Measurements from ENCODE around the gene PRDX1.
"Not testable (repeated sequence)": the region's sequence is repeated elsewhere in the genome, so short reads cannot be mapped to it uniquely, and the experiment has no call there.

Gene PRDX1

DNA sequence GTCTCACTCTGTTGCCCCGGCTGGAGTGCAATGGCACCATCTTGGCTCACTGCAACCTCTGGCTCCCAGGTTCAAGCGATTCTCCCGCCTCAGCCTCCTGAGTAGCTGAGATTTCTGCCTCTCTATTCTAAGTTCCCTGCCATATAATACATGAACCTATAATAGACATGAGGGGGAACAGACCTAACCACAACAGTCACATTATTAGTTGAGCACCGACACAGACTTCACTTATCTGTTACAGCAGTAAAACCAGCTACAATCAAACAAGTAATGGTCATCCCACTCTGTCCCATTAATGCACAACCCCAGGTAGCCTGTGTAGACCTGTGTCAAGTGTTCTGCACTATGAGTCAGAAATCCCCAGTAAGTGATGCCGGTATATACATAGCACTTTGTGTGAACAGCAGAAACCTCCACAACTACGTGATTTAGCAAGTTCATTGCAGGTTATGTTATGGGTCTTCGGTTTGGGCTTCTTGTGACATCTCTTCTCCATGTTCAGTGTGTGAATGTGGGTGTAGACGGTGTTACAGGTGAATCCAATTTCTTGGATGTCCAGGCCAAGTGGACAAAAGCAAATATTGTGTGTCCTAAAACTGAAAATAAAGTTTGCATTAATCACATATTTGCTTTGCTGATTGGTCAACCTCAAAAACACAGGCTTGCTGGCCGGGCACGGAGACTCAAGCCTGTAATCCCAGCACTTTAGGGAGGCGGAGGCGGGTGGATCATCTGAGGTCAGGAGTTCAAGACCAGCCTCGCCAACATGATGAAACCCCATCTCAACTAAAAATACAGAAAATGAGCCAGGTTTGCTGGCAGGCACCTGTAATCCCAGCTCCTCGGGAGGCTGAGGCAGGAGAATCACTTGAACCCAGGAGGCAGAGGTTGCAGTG lies 18.0 kb downstream of the PRDX1 start:
- DNase-seq (ENCODE audit: low spot score), result no peak

- DNase-seq (ENCODE audit: low spot score), result no peak
Measured at GRCh38 chr1:45501505-45501859, 20.2 kb downstream of the PRDX1 start.

DNA sequence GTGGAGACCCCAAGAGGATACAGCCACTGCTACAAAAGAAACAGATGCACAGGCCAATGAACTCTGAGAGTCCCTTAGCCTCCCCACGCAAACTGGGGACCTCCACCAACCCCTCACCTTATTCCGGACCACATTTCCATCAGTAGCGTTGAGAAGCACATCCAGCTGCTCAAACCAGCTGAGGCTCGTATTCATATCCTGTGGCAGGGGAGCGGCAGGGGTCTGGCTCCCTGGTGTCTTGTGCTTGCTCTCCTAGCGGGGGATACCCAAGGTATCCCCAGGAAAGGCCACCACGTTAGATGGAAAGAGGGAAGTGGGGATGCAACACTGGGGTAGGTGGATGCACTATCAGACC lies 22.3 kb downstream of the PRDX1 start:
- DNase-seq (ENCODE audit: low spot score), result no peak

- DNase-seq (ENCODE audit: low spot score), result no peak
Measured at GRCh38 chr1:45498279-45498678, 23.4 kb downstream of the PRDX1 start.

DNA sequence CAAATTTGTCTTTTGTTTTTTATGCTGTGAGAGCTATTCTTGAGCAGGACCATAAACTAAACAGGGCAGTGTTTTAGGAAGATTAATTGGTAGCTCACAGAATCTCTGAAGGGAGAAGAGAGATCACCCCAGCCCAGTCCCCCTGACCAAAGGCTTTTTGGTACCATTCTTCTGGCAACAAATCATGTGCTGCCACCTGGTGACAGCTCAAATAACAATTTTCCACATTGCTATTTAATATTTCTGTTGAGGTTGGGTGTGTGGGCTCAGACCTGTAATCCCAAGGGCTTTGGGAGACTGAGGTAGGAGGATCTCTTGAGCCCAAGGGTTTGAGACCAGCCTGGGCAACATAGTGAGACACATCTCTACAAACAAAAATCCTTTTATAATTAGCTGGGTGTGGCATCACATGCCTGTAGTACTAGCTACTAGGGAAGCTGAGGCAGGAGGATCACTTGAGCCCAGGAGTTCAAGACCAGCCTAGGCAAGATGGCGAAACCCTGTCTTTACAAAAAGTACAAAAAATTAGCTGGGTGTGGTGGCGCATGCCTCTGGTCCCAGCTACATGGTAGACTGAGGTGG lies 28.5 kb downstream of the PRDX1 start:
- DNase-seq (ENCODE audit: low spot score), result peak; percentile 52

DNA sequence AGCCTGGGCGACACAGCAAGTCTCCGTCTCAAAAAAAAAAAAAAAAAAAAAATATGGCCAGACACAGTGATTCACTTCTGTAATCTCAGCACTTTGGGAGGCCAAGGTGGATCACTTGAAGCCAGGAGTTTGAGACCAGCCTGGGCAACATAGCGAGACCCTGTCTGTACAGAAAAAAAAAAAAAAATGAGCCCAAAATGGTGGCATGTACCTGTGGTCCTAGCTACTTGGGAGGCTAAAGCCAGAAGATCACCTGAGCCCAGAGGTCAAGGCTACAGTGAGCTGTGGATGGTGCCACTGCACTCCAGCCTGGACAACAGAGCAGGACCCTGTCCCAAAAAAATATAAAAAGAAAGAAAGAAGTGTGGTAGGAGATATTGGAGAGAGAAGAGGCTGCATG lies 29.0 kb downstream of the PRDX1 start:
- no peak for DNase-seq (ENCODE audit: low spot score)

DNA sequence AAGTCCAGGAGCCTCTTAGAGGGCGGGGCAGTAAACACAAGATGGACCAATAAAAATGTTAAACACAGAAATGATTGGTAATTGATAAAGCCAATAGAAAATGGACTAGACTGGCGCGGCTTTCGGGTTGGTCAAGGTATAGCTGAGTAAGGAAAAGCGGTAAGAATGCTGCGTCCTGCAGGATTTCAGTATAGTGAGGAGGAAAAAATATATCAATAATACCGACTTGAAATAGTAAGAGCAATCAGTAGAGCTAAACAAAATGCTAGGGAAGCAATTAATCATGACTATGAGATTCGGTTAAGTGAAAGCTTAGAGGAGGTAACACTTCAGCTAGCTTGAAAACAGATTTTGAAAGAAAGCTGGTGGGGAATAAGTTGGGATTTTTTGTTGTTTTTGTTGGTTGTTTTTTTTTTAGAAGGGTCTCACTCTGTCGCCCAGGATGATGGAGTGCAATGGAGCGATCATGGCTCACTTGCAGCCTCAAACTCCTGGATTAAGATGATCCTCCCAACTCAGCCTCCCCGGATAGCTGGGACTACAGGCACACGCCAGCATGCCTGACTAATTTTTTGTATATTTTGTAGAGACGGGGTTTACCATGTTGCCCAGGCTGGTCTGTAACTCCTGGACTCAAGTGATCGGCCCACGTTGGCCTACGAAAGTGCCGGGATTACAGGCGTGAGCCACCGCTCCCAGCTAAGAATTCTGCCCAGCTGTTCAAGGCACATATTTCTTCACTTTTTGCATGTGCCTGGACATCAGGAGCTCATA lies 30.0 kb downstream of the PRDX1 start:
- DNase-seq (ENCODE audit: low spot score), result no peak

GRCh38 chr1:45490626-45491486 lies 30.8 kb downstream of the PRDX1 start, which contains the start of gene TESK2:
TESK2 (minus strand) TSS chr1:45491163; CDS start chr1:45457785, 33,378 bp downstream.
- DNase-seq (ENCODE audit: low spot score), result peak; percentile 98

DNA sequence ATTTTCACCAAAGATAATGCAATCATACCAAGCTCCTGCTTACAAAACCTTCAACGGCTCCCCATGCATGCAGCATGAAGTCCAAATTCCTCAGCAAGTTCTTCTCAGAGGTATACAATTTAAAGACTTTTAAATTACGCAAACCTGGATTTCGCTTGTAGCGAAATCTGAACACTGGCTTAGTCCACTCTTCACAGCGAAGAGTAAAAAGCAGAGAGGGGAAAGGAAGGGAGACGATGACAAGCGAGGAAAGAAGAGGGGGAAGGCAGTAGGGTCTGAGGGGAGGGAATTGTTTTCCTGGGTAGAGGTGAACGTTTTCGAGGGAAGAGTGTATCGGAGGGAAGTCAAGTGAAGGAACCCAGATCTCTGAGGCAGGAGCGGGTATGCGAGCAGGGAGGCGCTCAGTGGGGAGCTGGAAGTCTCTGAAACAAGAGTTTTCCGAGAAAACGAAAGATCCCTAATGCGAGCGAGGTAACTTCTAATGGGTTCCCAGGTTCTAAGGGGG lies 31.5 kb downstream of the PRDX1 start:
- peak; percentile 52 for DNase-seq (ENCODE audit: low spot score)

GRCh38 chr1:45489379-45489778 lies 32.3 kb downstream of the PRDX1 start:
- DNase-seq (ENCODE audit: low spot score), result not testable (repeated sequence)

GRCh38 chr1:45488666-45489377 lies 32.9 kb downstream of the PRDX1 start:
- DNase-seq (ENCODE audit: low spot score), result no peak

DNA sequence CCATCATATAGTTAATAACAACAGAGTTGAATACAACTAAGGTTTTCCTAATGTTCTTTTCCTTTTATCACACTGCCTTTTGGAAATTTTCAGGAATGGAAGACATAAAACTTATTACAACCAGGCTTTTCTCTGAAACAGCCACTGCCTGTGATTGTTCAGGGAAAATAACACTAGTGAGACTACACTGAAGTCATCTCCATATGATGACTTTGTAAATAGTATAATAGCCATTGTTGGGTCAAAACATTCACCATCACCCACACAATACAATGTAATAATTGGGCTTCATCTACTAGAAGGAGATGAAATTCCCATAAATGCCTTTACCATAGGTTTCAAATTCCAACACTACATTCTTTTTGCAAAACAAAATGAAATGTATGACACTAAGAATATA lies 35.7 kb downstream of the PRDX1 start:
- no peak for DNase-seq (ENCODE audit: low spot score)

DNA sequence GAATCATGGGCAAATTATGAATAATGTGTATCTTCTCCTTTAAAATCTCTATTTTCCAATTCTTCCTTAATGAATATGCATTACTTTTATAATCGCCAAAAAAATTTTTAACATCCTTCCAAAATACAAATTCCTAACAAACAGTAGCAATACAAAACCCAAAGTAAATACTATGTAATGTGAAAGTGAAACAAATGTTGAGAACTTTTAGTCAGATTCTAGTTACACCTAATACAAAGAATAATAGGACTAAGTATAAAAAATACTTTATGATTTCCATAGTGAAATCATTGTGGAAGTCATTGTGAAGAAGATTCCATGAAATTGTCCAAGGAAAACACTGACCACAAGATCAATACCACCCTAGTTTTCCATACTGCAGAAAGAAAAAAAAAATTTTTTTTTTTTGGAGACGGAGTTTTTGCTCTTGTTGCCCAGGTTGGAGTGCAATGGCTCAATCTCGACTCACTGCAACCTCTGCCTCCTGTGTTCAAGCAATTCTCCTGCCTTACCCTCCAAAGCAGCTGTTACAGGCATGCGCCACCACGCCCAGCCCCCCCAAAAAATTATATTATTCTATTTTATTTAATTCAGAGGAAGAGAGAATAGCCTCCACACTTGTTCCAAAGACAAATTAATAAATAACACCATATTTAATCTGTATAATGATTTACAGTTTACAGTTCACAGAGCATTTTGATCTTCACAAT lies 42.5 kb downstream of the PRDX1 start:
- no peak for DNase-seq (ENCODE audit: low spot score)

GRCh38 chr1:45478121-45478814 lies 43.4 kb downstream of the PRDX1 start:
- DNase-seq (ENCODE audit: low spot score), result no peak

- DNase-seq (ENCODE audit: low spot score), result no peak
Measured at GRCh38 chr1:45477646-45478045, 44.0 kb downstream of the PRDX1 start.

DNA sequence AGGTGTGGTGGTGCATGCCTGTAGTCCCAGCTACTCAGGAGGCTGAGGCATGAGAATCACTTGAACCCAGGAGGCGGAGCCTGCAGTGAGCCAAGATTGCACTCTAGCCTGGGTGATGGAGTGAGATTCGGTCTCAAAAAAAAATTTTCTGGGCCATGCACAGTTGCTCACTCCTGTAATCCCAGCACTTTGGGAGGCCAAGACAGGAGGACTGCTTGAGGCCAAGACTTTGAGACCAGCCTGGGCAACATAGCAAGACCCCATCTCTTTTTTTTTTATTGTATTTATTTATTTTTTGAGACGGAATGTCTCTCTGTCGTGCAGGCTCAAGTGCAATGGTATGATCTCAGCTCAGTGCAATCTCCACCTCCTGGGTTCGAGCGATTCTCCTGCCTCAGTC lies 47.5 kb downstream of the PRDX1 start:
- DNase-seq (ENCODE audit: low spot score), result not testable (repeated sequence)

DNA sequence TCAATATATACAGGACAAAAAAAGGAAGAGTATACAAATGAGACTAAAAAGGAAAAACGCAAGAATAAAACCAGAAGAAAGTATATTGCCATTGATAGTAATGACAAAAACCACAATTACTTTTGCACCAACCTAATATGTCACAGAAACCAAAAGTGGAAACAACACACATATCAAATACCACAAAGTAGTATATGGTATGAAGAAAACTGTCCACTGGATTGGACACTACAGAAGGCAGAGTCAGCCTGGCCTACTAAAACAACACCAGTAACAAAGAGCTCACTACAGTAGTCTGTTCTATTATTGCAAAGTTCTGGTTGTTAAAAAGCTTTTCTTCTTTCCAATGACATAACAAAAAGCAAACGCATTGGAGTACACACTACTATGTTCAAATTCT lies 48.4 kb downstream of the PRDX1 start:
- no peak for DNase-seq (ENCODE audit: low spot score)

- no peak for DNase-seq (ENCODE audit: low spot score)
Measured at GRCh38 chr1:45470306-45470798, 51.3 kb downstream of the PRDX1 start.

DNA sequence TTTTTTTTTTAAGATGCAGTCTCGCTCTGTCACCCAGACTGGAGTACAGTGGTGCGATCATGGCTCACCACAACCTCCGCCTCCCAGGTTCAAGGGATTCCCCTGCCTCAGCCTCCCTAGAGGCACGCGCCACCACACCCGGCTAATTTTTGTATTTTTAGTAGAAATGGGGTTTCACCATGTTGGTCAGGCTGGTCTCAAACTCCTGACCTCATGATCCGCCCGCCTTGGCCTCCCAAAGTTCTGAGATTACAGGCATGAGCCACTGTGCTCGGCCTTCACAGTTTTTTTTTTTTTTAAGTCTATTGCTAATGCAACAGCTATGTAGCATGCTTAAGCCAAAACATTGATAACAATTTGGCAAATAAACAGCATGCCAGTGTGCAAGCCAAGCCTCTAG lies 54.3 kb downstream of the PRDX1 start:
- DNase-seq (ENCODE audit: low spot score), result not testable (repeated sequence)

GRCh38 chr1:45465277-45465676 lies 56.4 kb downstream of the PRDX1 start:
- no peak for DNase-seq (ENCODE audit: low spot score)

All from AG20443 (cell line).